ENCODE measurements around the gene NPR2. TPM values are rescaled to one million over a fixed set of nuclear protein-coding genes. Genes with fewer than 3 reads are reported as not detected.

Gene NPR2
- total RNA-seq, 3 donors from 2014 or later = 8.8 to 31.8 (median 12.0) TPM

DNA sequence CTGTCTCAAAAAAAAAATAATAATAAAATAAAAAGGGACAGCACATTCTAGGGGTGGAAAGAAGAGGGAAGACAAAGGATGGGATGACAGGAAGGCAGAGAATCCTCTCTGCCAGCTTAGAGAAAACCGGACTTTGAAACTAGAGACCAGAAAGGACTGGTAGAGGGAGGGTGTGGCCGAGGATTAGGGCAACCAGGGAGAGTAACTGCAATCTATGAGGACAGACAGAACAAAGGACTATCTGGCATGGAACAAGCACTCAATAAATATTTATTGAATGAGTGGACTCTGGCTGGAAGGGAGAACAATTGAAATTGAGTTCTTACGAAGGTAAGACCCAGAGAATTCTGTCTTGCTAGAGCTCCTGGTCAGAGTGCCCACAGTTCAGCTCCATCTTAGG lies 44.8 kb upstream of the NPR2 start:
- Histone ChIP-seq H3K9me3 (no peaks in the 10 kb centered on the region), H3K36me3 (ENCODE audit: low read depth) (peaks cover 5% of the 10 kb centered on the region), H3K4me1 (ENCODE audit: low read depth) (peaks cover 33% of the 10 kb centered on the region), H3K4me3 (no peak overlapping the region)
- ATAC-seq (peak; percentile 42), DNase-seq (peak in 1 of 3 donors; percentile 72)
- intact Hi-C loops (cut with DNase I, micrococcal nuclease) = no loop called here
- TF ChIP-seq CTCF (IDR thresholded peaks at IDR 0.05) = no peak

DNA sequence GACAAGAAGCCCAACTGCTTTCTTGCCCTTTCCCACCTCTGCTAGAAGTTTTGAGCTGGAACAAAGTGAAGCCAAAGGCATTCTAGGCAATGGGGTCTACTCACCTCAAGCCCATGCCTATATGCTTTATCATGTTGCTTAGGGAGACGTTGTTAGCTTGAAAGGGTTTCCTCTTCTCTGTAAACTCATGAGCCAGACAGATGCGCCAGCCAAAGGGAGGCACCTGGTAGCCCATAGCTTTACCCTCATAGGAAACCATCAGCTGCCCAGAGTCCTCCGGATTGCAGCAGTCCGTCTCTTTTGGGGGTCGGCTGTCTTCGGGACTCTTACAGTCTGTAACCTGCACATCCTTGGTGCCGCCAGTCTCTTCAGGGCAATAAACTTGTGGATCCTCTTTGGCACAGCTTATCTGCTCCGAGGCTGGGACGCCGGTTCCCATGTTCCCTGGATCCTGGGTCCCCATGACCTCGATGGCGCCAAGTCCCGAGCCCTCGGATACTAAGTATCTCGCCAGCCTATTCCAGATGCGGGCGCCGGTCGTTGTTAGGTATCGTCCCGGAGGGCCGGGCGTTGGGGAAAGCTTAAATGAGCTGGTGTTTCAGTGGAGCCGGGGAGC lies 43.0 kb upstream of the NPR2 start:
- ATAC-seq (peak; percentile 0), DNase-seq (peak in 1 of 3 donors; percentile 40)
- intact Hi-C loops (cut with DNase I, micrococcal nuclease) = no loop called here
- Histone ChIP-seq H3K4me3 (peak overlapping the region; percentile 74), H3K4me1 (ENCODE audit: low read depth) (peaks cover 33% of the 10 kb centered on the region), H3K36me3 (ENCODE audit: low read depth) (peaks cover 5% of the 10 kb centered on the region), H3K9me3 (no peaks in the 10 kb centered on the region)
- no peak for TF ChIP-seq CTCF (IDR thresholded peaks at IDR 0.05)

DNA sequence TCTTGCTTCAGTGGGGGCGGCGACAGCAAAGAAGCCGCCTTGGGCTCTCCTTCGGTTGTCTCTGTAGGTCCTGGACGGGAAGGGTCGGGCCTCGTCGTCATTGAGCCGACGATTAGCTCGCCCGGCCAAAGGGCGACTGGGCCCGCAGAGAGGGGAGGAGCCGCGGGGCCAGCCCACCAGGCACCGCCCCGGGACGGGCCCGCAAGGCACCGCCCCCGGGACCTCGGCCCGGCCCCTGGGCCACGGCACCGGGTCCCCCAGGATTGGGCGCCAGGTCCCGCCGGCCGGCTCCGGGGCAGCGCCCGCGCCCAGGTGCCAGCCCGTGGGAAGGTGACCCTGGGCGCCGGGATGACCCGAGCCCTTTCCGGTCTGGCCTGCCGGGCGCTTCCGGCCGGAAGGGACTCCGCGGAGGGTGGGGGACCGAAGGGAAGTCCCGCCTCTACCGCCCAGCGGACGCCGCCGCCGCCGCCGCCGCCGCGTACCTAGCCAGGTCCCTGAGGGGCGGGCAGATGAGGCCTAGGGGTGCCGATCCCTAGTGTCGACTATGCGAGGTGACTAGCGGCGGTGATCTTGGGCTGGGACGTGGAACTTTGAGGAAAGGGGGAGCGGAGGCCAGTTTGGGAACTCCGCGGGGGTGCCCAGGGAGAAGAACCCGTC lies 42.4 kb upstream of the NPR2 start, which contains the start of the genes GBA2 and RGP1:
Gene GBA2, minus strand, starts transcription at position 371 of the 657 bp plus-strand sequence. CDS start 524 bp downstream, outside the sequence.
Gene RGP1, plus strand, starts transcription at position 430 of the 657 bp plus-strand sequence. CDS start 469 bp downstream, outside the sequence.
- Histone ChIP-seq H3K4me3 (peak within 1 kb of the TSS; percentile 74), H3K4me1 (ENCODE audit: low read depth) (peaks cover 33% of the 10 kb centered on the region), H3K36me3 (ENCODE audit: low read depth) (no peaks in the 10 kb centered on the region), H3K9me3 (no peaks in the 10 kb centered on the region)
- no peak for TF ChIP-seq CTCF (IDR thresholded peaks at IDR 0.05)
- ATAC-seq = peak; percentile 88
- intact Hi-C loops (cut with DNase I, micrococcal nuclease) = no loop called here
- DNase-seq = peak; percentile 87 to 94 (median 94)

DNA sequence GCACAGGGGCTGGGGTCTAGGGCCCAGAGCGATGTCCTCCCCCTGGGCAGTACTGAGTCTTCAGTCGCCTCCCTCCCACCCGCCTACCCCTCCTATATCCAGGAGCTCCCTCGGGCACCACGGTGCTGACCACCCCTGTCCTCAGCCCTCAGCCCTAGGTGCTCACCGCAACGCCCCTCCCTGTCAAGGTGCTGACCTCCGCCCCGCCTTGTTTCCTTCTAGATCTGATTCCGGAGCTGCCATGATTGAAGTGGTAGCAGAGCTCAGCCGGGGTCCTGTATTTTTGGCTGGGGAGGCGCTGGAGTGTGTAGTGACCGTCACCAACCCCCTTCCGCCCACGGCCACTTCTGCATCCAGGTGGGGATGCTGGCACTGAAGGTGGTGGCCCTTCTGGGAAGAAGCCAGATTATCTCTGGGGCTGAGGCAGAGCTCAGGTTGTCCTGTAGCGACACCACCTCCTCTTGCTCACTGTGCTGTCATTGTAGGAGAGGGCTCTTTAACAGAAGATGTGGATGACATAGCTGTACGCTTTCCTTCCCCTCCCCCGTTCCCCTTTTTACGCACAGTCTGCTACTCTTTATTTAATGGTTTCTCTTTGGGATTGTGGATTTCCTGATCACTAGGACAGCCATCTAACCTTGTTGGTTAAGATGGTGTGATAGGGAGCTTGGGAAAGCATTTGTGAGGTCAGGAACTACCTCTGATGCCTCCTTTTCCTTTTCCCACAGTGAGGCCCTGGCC lies 41.7 kb upstream of the NPR2 start:
- peaks cover 33% of the 10 kb centered on the region for H3K4me1 ChIP-seq (ENCODE audit: low read depth)
- intact Hi-C loops (cut with DNase I, micrococcal nuclease) = no loop called here
- peak; percentile 65 for ATAC-seq
- H3K9me3 ChIP-seq = no peaks in the 10 kb centered on the region
- H3K4me3 ChIP-seq = peak overlapping the region; percentile 74
- TF ChIP-seq CTCF (IDR thresholded peaks at IDR 0.05) = no peak
- no peaks in the 10 kb centered on the region for H3K36me3 ChIP-seq (ENCODE audit: low read depth)
- peak; percentile 79 to 85 (median 81) for DNase-seq

DNA sequence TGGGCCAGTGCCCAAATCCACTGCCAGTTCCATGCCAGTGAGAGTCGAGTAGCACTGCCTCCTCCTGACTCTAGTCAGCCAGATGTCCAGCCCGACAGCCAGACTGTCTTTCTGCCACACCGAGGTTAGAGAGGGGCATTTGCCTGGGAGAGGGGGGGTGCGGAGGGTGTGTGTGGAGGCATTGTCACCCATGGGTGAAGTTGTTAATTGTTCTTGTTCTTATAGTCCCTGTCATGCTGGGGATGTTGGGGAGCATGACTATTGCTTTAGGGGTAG lies 41.2 kb upstream of the NPR2 start:
- Histone ChIP-seq H3K9me3 (no peaks in the 10 kb centered on the region), H3K4me3 (no peak overlapping the region), H3K4me1 (ENCODE audit: low read depth) (peaks cover 33% of the 10 kb centered on the region), H3K36me3 (ENCODE audit: low read depth) (no peaks in the 10 kb centered on the region)
- DNase-seq = no peak
- no peak for TF ChIP-seq CTCF (IDR thresholded peaks at IDR 0.05)
- no peak for ATAC-seq
- intact Hi-C loops (cut with DNase I, micrococcal nuclease) = no loop called here
